HG03135 (cell line): ENCODE results near the gene KIF26A.

ENCODE experiments used
- ATAC-seq: cut with Tn5 transposase; IDR thresholded peaks from one replicate; pipeline ENCODE4 v1.9.1; 2021; ENCODE audit warnings: mild to moderate bottlenecking, moderate library complexity; ENCODE audit not compliant: unreplicated experiment

Gene KIF26A

GRCh38 chr14:104175041-104175440 lies 36.7 kb downstream of the KIF26A start:
- ATAC-seq: no peak

- ATAC-seq: no peak
Observed at GRCh38 chr14:104175811-104176210, 37.4 kb downstream of the KIF26A start.

GRCh38 chr14:104176611-104177010 lies 38.2 kb downstream of the KIF26A start:
- no peak for ATAC-seq

GRCh38 chr14:104177411-104177810 lies 39.0 kb downstream of the KIF26A start:
- ATAC-seq: no peak

- no peak for ATAC-seq
Observed at GRCh38 chr14:104178279-104178678, 39.9 kb downstream of the KIF26A start.

GRCh38 chr14:104179126-104179525 lies 40.7 kb downstream of the KIF26A start:
- no peak for ATAC-seq

GRCh38 chr14:104179564-104180129 lies 41.3 kb downstream of the KIF26A start:
- ATAC-seq: no peak

GRCh38 chr14:104180561-104181165 lies 42.3 kb downstream of the KIF26A start:
- ATAC-seq: no peak

- no peak for ATAC-seq
Observed at GRCh38 chr14:104181761-104182530, 43.6 kb downstream of the KIF26A start.

- no peak for ATAC-seq
Observed at GRCh38 chr14:104182857-104183425, 44.6 kb downstream of the KIF26A start.

GRCh38 chr14:104183796-104184195 lies 45.4 kb downstream of the KIF26A start:
- no peak for ATAC-seq

- no peak for ATAC-seq
Observed at GRCh38 chr14:104184506-104184905, 46.1 kb downstream of the KIF26A start.

- no peak for ATAC-seq
Observed at GRCh38 chr14:104184911-104185499, 46.6 kb downstream of the KIF26A start.

- ATAC-seq: no peak
Observed at GRCh38 chr14:104185916-104186495, 47.6 kb downstream of the KIF26A start.

GRCh38 chr14:104186575-104186974 lies 48.2 kb downstream of the KIF26A start:
- ATAC-seq: no peak

- ATAC-seq: no peak
Observed at GRCh38 chr14:104187121-104187889, 48.9 kb downstream of the KIF26A start.

- no peak for ATAC-seq
Observed at GRCh38 chr14:104187931-104188726, 49.7 kb downstream of the KIF26A start.

- ATAC-seq: no peak
Observed at GRCh38 chr14:104188727-104189400, 50.5 kb downstream of the KIF26A start.
